Amniotic epithelial cell (primary cell): ENCODE results near the gene PTPRN2.
"Not testable (repeated sequence)": the region's sequence is repeated elsewhere in the genome, so short reads cannot be mapped to it uniquely, and the experiment has no call there.

ENCODE experiments used
- DNase-seq: peaks from one replicate; pipeline ENCODE4 v3.0.0-alpha.2; 2010; ENCODE audit warnings: low read depth

Gene PTPRN2

DNA sequence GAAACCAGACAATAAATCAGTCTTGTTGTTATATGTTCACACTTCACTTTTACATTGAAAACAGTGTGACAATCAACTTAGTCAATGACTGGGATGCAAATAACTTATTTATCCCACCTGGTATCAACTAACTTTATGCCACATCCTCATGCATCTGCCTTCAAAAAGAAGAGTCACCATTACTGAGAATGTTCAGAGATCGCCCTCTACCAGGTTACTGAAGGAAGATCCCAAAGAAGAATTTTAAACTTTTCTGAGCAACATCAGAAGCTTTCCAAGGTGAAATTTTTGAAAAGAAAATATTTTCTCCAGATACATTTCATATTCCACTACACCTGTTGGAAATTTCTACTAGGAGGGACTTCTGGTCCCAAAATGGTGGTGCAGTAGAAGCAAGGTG, 359.5 kb downstream of the PTPRN2 start:
- DNase-seq, result no peak

- DNase-seq, result no peak
Measured at GRCh38 chr7:158227258-158227984, 360.2 kb downstream of the PTPRN2 start.

GRCh38 chr7:158216198-158216597, 371.4 kb downstream of the PTPRN2 start:
- no peak for DNase-seq

GRCh38 chr7:158209435-158209834, 378.2 kb downstream of the PTPRN2 start:
- no peak for DNase-seq

DNA sequence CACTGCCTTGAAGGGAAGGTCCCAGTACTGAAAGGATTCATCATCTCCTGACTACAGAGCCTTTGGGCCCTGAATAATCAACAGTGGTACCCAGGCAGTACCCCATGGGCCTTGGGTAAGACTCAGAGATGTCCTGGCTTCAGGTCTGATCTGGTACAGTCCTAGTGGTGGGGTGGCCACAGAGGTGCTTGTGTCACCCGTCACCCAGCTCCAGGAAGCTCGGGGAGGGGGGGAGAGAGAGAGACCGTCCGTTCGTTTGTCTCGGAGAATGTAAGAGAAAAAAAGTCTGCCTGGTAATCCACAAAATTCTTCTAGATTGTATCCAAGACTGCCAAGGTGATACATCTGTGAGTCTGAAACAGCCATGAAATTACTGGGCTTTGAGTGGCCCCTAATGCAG, 381.3 kb downstream of the PTPRN2 start:
- DNase-seq, result no peak

DNA sequence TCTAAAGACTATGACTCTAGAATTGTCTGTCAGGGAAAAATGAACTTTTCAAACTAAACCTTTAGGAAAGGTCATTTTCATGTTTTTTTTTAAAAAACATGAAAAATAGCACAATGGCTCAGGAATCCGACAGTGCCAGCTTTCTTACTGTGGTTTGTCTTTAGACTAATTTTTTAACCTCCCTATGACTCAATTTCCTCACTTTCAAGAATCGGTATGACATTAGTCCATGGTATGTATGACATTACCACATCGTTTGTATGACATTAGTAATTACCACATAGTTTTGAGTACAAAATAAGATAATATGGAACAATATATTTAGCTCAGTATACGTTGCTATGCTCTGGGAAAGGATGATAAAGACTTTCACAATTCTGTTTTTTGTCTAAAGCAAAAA, 383.2 kb downstream of the PTPRN2 start:
- DNase-seq, result no peak

GRCh38 chr7:158203948-158204347, 383.7 kb downstream of the PTPRN2 start:
- DNase-seq, result not testable (repeated sequence)

GRCh38 chr7:158194365-158194900, 393.2 kb downstream of the PTPRN2 start:
- DNase-seq, result no peak

GRCh38 chr7:158193446-158193845, 394.2 kb downstream of the PTPRN2 start:
- DNase-seq, result no peak

DNA sequence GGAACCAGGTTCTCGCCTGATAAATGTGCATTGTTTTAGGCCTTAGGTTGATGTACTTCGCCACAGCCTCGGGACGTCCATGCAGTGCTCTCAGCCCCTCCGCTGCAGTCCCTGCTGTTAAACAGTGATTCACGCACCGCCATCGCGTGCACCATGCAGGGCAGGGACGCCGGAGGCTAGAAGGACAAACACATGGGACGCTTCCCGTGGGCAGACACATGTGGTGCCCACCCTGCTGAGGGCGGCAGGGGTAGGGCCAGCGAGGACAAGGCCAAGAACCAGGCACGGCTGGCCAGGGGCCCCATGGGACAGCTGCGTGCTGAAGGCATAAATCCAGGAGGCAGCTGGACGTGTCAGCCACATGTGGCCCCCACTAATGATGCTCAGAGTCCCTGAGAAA, 394.7 kb downstream of the PTPRN2 start:
- no peak for DNase-seq

GRCh38 chr7:158192184-158192835, 395.3 kb downstream of the PTPRN2 start:
- DNase-seq, result no peak

DNA sequence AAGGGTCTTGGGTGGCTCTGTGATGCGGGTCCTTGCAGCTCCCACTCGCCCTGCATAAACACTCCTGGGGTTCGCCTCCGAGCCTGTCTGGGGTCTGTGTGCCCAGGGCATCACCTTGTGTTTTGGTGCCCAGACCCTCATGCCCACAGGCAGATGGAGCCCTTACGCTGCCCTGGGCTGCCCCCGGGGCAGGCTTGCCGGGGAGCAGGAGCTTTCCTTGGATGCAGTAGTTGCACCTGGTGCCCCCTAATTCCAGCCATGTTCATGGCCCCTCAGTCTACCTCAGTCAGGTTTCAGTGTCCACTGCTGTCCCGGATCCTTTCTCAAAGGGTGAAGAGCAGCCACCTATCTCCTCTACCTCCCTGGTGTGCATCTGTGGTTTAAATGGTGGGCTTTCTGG, 396.0 kb downstream of the PTPRN2 start:
- DNase-seq, result no peak

DNA sequence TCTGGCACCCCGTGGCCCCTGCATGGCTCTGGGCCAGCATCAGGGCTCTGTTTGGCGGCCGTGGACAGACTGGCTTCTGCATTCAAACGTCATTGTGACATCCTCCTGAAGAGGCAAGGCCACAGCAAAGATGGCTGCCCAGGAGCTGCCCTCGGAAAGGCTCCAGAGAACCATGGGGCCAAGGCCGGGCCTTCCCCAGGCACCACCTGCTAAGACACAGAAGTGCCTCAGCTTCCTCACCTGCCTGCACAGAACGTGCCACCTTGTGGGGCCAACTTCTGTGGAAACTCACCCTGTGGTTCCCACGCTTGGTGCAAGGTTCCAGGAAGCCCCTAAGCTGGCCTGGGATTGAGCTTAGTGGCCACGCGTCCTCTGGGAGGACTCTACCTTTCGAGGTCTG, 396.9 kb downstream of the PTPRN2 start:
- no peak for DNase-seq

DNA sequence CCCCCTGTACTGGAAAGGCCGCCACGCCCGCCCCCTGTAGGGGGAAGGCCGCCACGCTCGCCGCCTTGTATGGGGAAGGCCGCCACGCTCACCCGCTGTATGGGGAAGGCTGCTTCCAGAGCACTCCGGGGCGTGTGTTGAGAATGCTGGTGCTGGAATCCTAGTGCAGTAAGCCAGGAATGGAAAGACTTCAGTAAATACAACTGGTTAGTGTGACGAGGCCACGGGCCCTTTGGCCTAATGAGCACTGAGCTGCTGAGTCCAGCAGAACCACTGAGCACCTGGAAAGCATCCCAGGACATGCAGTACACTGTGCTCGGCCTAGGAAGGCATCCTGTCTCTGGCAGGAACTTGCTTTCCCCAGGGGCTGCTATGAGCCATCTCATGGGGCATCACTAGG, 398.9 kb downstream of the PTPRN2 start:
- no peak for DNase-seq

DNA sequence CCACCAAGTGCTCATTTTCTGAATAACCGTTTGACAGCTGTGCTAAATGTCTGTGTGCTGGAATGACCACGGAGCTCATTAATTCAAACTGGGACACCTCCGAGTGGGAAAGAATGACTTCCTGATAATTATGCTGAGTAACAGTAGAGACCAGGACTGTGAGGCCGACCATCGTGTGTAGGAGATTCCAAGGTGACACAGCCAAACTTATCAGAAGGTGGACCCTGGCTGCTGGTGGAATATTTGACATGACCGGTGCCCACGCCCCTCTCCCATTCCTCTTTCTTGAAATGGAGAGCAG, 400.0 kb downstream of the PTPRN2 start:
- no peak for DNase-seq

- DNase-seq, result no peak
Measured at GRCh38 chr7:158186864-158187693, 400.5 kb downstream of the PTPRN2 start.

DNA sequence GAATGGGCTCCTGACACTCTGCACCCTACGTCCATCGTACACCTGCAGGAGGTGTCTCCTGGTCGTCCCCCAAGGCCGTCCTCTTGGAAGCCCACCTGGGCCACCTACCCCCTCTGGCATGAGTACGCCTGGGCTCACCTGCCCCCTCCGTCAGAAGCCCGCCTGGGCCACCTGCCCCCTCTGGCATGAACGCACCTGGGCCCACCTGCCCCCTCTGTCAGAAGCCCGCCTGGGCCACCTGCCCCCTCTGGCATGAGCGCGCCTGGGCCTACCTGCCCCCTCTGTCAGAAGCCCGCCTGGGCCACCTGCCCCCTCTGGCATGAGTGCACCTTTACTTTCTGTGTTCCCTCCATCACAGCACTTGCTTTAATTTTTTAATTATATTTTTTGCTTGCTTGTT, 401.2 kb downstream of the PTPRN2 start:
- no peak for DNase-seq

DNA sequence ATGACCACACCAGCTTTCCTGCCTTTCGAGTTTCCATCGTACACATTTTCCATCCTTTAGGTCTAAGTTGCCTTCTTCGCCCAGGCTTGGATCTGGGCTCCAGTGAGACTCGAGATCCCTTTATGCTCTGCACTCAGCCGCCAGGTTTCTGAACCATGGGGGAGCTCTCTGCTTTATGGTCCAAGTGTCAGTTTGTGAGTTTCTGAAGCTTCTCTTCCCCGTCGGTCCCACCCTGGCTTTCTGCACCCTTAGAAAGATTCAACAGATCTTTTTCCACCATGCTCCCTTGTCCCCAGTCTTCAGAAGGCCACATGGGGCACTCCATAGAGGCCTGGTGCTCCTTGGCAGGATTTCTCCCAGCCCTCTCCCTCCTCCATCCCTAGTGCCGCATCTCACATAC, 402.0 kb downstream of the PTPRN2 start:
- no peak for DNase-seq

DNA sequence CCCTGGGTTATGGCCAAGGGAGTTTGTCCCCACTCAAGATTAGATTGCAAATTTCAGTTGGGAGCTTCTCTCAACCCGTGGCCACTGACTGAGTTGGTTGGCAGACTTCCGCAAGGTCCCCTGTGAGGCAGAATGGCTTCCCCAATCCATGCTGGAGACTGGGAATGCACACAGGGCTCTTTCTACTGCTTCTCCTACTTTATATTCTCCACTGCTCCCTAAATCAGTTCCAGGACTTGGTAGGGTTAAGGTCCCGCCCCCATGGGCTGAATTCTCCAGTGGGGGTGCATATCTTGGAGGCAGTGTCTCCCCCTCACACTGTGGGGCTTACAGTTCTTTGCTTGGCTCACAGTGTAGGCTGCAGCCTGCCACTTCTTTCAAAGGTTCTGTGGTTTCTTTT, 404.2 kb downstream of the PTPRN2 start:
- DNase-seq, result no peak

- DNase-seq, result no peak
Measured at GRCh38 chr7:158176561-158177173, 411.0 kb downstream of the PTPRN2 start.

GRCh38 chr7:158175779-158176178, 411.8 kb downstream of the PTPRN2 start:
- DNase-seq, result no peak

DNA sequence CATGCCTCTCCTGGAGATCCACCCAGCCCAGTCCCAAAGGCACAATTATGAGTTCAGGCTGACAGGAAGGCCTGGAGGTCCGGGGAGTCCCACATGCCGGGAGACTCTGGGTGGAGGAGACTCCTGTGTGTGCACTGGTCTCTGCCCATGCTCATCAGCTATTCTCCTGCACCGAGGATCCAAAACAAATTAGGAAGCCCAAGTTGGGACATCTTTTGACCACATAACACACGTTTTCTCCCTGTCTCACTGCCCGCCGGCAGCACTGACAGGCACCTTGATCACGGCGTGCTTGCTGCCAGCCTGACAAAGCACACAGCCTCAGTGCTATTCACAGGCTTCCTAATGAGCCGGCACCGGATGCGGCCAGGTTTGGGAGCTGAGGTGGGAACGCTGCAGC, 412.7 kb downstream of the PTPRN2 start:
- DNase-seq, result no peak

DNA sequence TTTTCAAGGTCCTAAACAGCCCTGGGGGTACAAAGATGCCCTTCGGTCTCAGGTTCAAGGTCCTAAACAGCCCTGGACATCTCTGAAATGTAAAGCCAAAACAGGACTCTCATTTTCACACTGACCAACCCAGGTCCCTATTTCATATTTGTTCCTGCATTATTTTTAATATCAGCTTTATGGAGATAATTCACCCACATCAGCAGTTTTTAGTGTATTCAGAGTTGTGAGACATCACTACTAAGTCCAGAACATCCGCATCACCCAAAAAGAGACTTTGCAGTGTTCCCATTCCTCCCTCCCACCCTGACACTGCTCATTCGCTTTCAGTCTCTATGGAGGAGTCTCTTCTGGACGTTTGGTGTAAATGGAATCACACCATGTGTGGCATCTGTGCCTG, 420.2 kb downstream of the PTPRN2 start:
- DNase-seq, result no peak
